HG02943 (cell line): ENCODE measurements around the gene OPCML.

Source experiments
- ATAC-seq: cut with Tn5 transposase; IDR thresholded peaks from one replicate; pipeline ENCODE4 v1.9.1; 2021; ENCODE audit warnings: mild to moderate bottlenecking, low read depth, moderate library complexity; ENCODE audit not compliant: unreplicated experiment

The OPCML gene

DNA sequence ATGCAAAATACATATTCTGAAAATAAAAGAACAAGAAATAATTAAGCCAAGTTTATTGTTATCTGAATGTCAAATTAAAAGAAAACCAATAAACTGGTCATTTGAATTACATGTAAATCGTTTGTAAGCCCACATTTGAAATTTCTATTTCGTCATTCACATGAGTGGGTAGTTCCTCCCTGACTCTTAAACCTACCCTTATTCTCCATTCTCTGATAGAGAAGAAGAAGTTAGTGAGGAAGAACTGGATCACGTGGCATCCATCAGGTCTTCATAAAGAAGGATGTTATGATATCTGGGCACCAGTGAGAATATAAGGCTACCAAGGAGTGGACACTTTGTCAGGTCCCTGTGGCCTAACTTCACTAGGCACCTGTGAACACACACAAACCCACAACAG lies 328.1 kb downstream of the OPCML start:
- no peak for ATAC-seq

DNA sequence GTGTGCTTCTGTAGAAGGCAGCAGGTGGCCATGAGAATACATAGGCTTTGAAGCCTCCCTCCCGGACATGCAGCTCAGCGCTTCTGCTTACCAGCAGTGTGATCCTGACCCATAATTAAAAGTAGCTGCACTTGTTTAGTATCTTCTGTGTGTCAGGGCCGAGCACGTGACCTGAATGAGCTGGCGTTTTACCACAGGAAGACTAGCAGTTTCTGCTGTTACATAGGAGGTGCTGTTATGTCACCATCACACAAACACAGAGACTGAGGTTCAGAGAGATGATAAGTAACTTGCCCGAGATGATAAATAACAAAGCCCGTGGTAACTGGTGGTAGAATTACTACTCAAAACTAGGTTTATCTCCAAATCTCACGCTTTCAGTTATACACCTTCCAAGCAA lies 329.5 kb downstream of the OPCML start:
- ATAC-seq: no peak

DNA sequence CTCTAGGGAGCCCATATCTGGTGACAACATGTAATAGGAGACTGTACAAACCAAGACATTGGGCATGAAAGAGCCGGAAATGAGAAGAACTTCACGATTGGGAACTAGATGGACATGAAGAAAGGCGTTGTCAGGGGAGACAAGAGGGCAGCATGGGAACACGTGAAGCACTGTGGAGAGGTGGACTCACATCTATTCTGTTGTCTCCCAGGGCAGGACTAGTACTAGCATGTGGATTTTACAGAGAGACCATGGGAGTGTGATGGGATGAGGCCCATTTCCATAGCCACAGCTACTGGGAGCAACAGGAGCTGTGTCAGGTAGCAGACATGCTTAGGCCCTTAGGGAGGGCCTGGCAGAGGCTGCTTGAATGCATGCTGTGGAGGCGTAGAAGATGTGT lies 333.9 kb downstream of the OPCML start:
- ATAC-seq: no peak

DNA sequence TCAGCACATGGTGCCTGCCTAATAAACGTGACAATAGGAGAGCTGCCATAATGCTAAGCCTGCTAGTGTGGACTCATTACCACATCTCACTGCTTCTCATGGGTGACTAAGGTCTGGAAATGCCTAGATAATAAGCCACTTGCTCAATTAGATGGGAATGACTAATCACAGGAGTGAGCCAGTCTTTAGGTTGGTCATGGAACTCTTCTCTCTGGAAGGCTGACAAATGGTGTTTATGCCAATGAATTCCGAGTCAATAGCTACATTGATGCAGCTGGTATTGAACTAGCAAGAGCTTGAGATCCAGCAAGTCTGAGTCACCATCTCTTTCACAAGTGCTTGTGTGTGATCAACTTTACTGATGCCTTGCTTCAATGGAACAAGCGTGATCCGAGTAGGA lies 334.9 kb downstream of the OPCML start:
- ATAC-seq: no peak

DNA sequence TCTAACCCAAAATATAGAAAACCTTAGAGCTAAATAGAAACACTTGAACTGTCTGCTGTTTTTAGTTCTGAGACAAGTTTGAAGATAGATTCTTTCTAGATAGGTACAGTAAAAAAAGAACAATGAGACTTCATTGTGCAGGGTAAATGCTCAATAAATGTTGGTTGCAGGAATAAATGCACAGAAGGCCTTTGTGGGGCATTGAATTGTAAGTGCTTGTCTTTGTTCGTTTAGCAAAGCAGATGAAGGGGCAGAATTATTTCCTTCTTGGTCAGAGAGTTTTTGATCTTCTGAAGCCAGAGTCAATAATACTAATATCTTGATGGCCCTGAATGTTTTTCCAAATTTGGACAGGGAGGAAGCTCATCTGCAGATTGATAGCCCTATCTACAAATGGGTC lies 340.4 kb downstream of the OPCML start:
- ATAC-seq: no peak

DNA sequence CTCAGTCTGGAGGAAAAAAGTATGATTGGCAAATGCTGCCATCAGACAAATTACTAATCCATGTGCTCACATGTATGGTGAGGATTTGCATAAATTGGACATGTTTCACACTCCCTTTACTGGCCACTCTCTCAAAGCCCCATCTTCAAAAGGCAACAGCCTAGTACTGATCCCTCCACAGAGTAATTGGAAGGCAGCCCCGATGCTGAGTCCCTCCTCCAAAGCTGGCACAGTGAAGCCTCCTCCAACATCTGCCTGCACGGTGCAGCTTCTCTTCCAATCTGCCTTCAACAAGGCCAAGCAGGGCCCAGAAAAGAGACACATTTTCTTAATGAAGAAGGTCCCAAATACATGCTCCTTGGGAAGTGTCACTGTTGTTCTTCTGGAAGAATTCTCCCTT lies 350.6 kb downstream of the OPCML start:
- ATAC-seq: no peak

DNA sequence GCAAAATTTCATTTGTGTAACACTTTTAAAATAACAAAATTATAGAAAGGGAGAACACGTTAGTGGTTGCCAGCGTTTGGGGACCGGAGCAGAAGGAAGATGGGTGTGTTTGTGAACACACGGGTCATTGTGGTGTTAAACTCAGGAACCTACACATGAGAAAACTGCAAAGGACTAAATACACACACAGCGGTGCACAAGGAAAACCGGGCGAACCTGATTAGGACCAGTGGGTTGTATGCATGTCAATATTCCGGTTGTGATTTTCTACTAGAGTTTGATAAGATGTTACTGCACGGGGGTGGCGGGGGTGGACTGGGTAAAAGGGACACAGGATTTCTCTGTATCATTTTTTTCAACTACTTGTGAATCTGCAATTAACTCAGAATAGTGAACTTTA lies 351.2 kb downstream of the OPCML start:
- ATAC-seq: no peak

DNA sequence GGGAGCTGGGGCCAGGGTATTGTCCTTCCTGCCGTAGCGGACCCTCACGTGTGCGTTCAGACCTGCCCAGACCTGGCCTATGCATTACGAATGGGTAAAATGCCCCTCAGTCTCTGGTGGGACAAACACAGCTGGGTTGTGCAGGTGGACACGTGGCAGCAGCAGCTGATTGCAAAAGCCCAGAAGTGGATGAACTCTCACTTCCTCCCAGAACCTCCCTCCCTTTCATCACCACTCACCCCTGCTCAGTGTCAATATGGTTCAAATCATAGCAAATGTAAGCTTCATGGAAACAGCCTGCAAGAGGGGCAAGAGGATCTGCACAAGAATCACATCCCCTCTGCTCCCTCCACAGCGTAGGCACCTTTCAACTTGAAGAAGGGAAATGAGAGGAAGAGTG lies 352.1 kb downstream of the OPCML start:
- ATAC-seq: no peak

DNA sequence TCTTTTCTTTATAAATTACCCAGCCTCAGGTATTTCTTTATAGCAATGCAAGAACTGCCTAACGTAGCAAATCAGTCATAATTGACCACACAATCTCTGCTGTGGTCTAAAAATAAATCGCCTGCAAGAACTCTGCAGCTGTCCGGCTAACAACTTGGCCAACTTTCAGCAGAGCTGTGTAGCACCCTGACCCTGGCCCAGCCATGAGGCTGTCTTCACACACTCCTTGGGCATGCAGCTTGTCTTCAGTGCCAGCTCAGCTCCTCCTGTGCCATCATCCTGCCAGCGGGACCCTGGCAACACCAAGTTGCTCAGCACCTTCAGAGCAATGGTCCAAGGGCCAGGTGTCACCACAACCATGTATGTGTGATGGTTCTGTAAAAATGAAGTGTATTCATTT lies 355.6 kb downstream of the OPCML start:
- ATAC-seq: no peak

DNA sequence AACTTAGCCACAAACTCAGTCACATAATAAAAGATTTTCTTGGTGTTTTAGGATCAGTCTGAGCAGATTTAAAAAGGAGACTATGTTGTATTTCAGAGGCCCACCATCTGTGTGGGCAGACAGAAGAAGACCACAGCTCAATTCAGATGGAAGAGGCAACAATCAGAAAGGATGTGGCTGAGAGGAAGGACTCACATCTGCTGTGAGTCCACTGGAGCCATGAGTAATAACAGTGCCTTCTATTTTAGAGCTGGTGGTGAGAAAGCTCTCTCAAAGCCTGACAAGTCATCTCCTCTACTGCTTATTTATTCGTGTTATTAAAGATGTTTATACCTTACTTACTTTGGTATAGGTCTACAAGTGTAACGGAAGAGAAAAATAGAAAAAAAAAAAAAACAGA lies 357.2 kb downstream of the OPCML start:
- ATAC-seq: no peak

DNA sequence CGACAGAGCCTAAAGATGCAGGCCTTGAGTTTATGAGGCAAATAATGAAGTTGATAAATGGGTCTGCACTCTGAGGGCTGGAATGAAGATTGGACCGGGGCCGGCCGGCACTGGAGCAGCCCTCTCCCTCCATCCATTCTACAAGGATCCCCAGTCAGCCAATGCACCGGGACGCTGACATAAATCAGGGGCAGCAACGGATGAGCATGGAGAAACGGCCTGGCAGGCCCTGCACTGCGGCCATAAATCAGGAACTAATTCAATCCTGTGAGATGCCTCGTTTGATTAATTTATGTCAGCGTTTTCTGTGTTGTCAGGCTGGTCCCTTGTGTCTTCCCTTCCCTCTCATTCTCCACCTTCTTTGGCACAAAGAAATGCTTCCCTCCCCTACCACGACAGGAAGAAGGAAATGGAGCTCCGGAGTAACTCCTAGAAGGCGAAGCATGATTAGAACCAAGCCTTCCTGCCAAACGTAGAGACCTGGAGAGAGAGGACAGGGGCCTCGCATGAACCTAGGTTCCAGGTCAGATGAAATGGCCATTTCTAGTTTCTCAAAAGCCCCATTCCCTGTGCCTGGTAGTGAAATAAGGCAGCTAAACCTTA lies 358.4 kb downstream of the OPCML start:
- no peak for ATAC-seq

DNA sequence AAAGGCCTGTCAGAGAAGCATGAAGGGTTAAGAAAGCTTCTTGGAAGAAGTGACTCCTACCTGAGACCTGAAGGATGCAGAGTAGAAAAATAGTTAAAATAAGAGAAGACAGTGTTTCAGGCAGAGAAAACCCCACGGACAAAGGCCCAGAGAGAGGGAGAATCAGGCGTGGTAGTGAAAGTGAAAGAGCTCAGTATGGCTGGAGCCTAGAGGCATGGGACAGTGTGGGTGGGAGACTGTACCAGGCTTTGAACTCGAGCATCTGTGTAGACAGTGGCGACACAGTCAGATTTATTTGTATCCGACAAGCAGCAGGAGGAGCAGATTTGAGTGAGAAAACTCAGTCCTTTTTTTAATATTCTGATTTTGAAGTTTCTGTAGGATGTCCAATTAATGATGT lies 360.0 kb downstream of the OPCML start:
- ATAC-seq: no peak

DNA sequence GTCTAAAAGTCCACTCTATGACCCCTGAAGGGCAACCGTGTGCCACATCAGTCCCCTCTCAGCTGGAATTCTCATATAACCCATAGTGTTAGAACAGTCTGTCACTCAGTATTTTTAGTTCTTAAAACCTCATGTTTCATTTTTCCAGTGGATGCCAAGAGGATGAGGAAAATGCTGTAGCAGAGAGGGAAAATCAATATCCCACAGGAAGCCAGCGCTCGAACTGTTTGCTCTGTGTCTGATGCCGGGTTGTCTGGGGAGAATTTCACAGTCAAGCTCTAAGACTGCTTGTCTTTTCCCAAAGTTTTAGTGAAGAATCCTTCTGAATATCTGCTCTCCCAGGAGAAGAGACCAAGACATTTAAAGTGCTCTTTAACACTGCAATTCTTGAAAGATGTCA lies 360.9 kb downstream of the OPCML start:
- no peak for ATAC-seq

DNA sequence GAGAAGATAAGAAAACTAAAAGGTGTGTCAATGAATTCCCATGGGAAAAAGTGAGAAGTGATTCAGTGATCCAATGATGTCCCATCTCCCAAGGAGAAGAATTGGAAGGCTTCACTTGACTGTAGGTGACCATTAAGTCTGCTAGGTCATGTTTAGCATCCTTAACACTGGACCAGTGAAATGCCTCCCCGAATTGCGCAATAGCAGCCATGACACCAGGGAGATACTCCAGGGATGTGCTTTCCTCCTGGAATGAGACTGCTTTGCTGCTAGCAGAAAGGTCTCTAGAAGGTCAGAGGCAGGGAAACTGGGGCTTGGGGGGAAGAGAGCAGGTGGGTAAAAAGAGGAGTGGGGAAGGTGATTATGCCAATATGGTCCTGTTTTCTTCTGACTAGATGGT lies 364.3 kb downstream of the OPCML start:
- no peak for ATAC-seq

DNA sequence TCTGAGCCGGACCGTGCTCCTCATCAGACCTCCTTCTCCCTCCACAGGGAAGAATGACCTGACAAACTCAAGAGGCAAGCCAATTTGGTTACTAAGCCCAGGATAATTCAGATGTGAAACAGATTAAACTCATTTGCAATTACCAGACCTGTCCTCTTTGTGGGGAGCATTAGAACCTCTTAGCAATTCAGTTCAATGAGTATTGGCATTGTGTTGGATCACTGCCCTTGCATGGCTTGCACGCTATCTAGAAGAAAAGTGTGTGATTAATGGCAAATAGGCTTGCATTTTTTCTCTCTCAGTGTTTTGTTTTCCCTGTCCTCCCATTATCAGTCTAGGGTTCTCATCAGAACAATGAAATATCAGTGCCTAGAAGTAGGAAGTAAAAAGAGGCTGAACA lies 365.6 kb downstream of the OPCML start:
- no peak for ATAC-seq

DNA sequence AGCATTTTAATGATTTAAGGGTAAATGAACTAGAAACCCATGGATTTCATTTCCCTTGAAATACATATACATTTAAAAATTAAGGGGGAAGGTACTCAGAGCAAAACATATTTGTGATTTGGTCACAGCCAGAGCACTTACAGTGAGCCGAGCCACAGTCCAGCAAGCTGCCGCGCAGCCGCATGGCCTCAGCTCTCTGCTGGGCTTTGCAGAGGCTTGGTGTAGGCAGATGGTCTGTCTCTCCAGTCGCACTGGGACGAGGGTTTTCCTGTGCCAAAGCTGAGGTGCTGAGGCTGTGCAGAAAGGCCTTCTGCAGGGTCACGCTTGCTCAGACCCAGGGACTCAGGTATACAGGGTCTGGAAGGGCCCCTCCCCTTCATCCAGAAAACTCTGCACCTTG lies 367.3 kb downstream of the OPCML start:
- ATAC-seq: no peak

DNA sequence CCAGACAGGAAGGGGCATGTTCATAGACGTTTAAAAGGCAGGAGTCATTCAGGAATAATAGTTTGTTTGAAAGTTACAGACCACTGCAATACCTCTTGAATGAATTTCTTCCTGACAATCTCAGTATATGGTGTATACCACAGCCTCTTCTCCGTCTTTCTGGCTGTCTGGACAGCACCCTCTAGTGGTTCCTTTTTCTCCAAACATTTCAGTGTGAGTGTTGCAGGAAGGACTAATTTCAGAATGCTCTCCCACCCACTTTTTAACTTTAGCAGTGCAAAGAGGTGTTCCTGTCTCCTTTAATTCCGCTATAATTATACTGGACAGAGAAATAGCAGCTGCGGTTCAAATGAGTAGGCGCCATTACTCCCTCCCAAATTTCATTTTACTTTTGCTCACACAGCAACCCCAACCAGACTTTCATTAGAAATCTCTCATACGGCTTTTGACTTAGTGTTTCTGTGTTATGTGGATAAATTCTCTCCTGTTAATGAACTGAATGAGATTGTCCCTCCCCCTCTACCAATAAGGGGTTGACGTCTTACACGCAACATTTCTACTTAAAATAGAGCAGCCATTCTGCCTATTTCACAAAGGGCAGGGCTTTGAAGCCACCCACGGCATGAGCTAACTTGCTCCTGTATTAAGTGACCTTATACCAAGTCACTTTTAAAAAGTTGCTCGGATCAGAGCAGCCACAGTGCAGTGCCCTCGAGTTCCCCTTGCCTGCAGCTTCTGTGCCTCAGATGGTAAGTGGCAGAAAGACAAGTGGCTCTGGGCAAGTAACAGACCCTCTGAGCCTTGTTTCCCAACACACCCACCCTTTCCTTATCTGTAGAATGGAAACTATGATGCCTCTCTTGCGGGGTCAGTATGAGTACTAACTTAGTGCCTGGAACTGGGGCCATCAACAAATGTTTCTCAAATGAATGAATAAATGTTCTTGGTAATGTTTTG lies 368.6 kb downstream of the OPCML start:
- peak; percentile 68 for ATAC-seq

DNA sequence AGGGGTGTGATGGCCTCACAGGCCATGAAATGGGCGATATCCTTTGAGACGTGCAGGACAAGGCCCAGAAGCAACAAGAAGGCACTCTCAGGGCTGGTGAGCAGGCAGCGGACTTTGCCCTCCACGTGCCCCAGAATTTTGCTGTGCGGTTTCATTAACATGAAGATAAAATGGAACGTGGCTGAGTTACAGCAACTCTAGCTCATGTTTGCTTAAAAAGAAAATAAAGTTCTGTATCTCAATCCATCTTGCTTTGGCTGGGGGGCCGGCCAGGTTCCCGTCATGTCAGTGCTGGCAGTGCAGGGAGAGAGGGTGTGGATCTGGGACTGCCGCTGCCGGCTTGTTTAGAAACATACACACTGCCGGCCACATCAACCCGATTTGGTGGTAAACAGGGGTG lies 370.1 kb downstream of the OPCML start:
- ATAC-seq: no peak

DNA sequence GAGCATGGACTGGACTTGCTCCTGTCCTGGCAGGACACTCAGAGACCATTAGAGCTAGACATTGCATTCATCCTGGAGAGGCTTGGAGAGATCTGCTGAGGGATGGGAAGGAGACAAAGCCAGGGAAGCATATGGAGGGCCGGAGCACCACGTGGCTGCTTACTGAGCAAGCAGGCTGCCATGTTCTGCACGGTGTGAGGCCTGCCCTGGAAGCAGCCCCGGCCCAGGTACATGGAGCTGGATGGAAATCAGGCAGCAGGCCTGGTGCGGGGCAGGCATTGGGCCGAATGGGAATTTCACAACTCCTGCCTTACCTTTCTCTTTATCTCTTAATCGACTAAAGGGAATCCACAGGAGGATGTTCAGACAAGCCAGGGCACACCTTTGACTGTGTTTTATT lies 371.5 kb downstream of the OPCML start:
- ATAC-seq: no peak

DNA sequence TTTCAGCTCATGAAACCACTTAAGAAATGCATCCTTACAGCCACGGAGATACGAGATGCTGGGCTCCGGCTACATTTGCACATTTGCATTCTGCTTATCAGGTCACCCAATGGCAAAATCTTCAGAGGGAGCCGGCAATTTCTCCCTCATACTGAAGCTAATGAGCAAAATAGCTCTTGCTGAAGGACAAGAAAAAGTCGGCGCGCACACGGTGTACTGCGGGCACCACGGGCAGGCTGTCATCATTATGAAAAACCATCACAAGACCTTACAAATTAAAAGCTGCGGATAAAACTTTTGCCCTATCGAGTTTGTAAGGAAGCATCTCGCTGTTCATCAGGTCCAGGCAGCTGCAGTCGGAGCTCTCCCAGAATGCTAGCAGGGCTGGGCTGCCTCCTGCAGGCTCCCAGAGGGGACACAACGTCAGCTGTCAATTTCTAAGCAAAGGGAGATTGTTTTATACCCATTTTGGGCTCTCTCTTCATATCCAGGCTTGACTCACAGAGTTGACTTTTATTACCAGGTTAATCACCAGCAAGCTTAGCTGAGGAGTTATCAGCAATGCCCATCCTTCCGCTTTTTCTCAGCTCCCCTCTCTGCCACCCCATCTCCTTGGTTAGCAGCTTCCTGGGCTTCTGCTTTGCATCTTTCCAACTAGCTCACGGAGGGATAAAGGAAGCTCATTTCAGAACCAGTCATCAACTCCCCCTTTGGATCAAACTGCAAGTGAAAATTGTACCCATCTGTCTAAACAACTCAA lies 375.1 kb downstream of the OPCML start:
- no peak for ATAC-seq

DNA sequence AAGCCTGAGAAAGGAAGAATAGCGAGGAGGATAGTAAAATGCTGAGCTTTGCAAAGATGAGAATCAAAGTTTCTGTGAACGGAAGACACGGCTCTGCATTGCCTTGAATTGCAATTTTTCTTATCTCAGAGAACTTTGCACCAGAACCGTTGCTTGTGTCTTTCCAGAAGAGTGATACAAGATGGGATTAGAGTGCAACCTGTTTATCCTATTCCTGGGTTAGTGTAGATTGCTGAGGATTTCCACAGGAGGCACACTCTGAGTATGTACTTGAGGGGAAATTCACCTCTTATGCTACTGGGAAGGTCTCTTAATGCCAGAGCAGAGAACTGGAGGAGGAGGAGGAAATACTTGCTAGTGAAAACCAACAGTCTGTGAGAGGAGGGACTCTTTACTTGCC lies 377.5 kb downstream of the OPCML start:
- ATAC-seq: no peak
